NB4 (cell line): ENCODE results near the gene P3H4.

Source experiments
- DNase-seq: peaks from one replicate; pipeline ENCODE4 v3.0.0; 2010; ENCODE audit warnings: low read depth
- H3K4me3 ChIP-seq: one replicate; pipeline ENCODE4 v1.5.1; 2011; ENCODE audit warnings: mild to moderate bottlenecking, low read depth, low read length, moderate library complexity
- CTCF ChIP-seq: IDR thresholded peaks from one replicate; pipeline ENCODE4 v1.5.1; 2012; ENCODE audit warnings: low read depth, low read length
- MAX ChIP-seq: IDR thresholded peaks from 2 replicates; pipeline ENCODE4 v1.6.1; 2011; ENCODE audit warnings: low read depth, low read length
- MYC ChIP-seq: IDR thresholded peaks from 2 replicates; pipeline ENCODE4 v1.6.1; 2011; ENCODE audit warnings: low read depth, low read length
- POLR2A ChIP-seq: IDR thresholded peaks from 2 replicates; pipeline ENCODE4 v1.6.1; 2011; ENCODE audit warnings: mild to moderate bottlenecking; ENCODE audit not compliant: insufficient read length; ENCODE audit errors: extremely low read depth

P3H4 gene

GRCh38 chr17:41786227-41787020 lies 25.3 kb downstream of the P3H4 start, which contains the start of gene JUP:
Gene JUP, minus strand, starts transcription at chr17:41786711. Its CDS starts 14,857 bp downstream, at chr17:41771854.
- peak within 1 kb of the TSS; percentile 66 for H3K4me3 ChIP-seq
- TF ChIP-seq MAX, result peak; percentile 65
- TF ChIP-seq POLR2A, result peak; percentile 87
- peak; percentile 77 for TF ChIP-seq MYC
- peak; percentile 45 for TF ChIP-seq CTCF
- DNase-seq, result peak; percentile 98

GRCh38 chr17:41785859-41786226 lies 25.9 kb downstream of the P3H4 start:
- peak overlapping the region; percentile 66 for H3K4me3 ChIP-seq
- DNase-seq, result peak; percentile 83
- no peak for TF ChIP-seq MYC
- TF ChIP-seq MAX, result no peak
- TF ChIP-seq POLR2A, result no peak
- no peak for TF ChIP-seq CTCF

- TF ChIP-seq POLR2A (no peak), MYC (peak; percentile 54; the same call in 1 of the 2 replicates)
- H3K4me3 ChIP-seq, result peak overlapping the region; percentile 66
- DNase-seq, result peak; percentile 93
These were observed 26.5 kb downstream of the P3H4 start for GRCh38 chr17:41785091-41785858.

- DNase-seq, result peak; percentile 97
- TF ChIP-seq MAX (no peak), POLR2A (no peak), MYC (no peak), CTCF (no peak)
- H3K4me3 ChIP-seq, result peak overlapping the region; percentile 66
These were observed 27.5 kb downstream of the P3H4 start for GRCh38 chr17:41784207-41784744.

GRCh38 chr17:41782142-41782541 lies 29.6 kb downstream of the P3H4 start:
- TF ChIP-seq MYC (no peak), POLR2A (no peak), CTCF (no peak), MAX (no peak)
- no peak for DNase-seq
- H3K4me3 ChIP-seq, result no peak overlapping the region

- no peak for TF ChIP-seq MAX
- no peak for TF ChIP-seq MYC
- no peak for TF ChIP-seq CTCF
- no peak for TF ChIP-seq POLR2A
- H3K4me3 ChIP-seq, result no peak overlapping the region
- peak; percentile 44 for DNase-seq
These were observed 30.2 kb downstream of the P3H4 start for GRCh38 chr17:41781404-41782110.
